ENCODE measurements around the gene RMI2. TPM values are rescaled to one million over a fixed set of nuclear protein-coding genes. Genes with fewer than 3 reads are reported as not detected.

The RMI2 gene
- 10 to 100 TPM; 58.4 to 59.7 TPM for total RNA-seq

DNA sequence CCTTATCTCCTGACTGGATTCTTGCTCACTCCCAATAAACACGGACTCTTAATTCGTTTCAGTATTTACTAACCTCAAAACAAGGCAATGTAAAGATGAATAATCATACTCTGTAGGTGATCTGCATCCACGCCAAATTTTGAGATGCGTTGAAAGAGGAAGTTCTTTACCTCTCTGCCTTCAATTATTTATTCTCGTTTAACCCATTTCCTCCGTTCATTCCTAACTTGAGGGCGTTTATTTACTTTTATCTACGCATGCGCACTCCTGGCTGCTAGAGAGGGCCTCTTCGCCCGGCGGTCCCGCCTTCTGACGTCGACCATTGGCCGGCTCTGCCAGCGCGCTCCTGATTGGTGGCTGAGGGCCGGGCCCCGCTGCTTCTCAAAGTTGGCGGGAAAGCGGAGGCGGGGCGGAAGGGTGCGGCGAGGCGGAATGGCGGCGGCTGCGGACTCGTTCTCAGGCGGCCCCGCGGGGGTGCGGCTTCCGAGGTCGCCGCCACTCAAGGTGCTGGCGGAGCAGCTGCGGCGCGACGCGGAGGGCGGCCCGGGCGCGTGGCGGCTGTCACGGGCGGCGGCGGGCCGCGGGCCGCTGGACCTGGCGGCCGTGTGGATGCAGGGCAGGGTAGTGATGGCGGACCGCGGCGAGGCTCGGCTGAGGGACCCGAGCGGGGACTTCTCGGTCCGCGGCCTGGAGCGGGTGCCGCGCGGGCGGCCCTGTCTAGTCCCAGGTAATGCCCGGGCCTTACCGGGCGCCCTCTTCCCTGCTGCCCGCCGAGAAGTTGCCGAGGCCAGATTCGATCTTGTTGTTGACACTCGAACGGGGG is at the start of gene RMI2:
TSS of gene RMI2 (plus strand) at position 420 of the 823 bp plus-strand sequence. CDS start at position 433, 13 bp downstream.

Small RNA genes within 50 kb of the gene (microRNA-seq; reads per million reads assigned to microRNA genes)
- not detected for gene MIR548H2 (ENCODE audit: borderline microRNAs expressed, borderline replicate concordance)

Other genes with a start within 250 kb of the RMI2 start
- gene SOCS1, start 89.3 kb upstream of the RMI2 start, total RNA-seq, result 100 to 1,000 TPM; 167 to 170 TPM
- gene TNP2, start 76.1 kb upstream of the RMI2 start, total RNA-seq, result not detected
- not detected for gene PRM3, start 71.8 kb upstream of the RMI2 start, total RNA-seq
- gene PRM2, start 69.0 kb upstream of the RMI2 start, total RNA-seq, result not detected
- not detected for gene PRM1, start 64.1 kb upstream of the RMI2 start, total RNA-seq
- 100 to 1,000 TPM; 163 to 171 TPM for gene LITAF, start 241.5 kb downstream of the RMI2 start, total RNA-seq